ENCODE results near the gene MMP8.
A peak's percentile ranks its signal among the peaks of the same experiment; 100 is the strongest.

MMP8 gene

GRCh38 chr11:102666331-102666957 lies 58.3 kb downstream of the MMP8 start:
- Histone ChIP-seq H3K9me3 (ENCODE audit: control insufficient read depth, insufficient read depth, low read depth, low read length) (no peaks in the 10 kb centered on the region), H3K27ac (ENCODE audit: extremely low read depth, low read depth, low read length) (no peak overlapping the region), H3K36me3 (ENCODE audit: control insufficient read depth in 2 of 2, insufficient read depth in 1 of 2, low read length in 2 of 2) (no peaks in the 10 kb centered on the region), H3K4me3 (ENCODE audit: low read depth, low read length) (no peak overlapping the region), H3K4me1 (ENCODE audit: control insufficient read depth, insufficient read depth, low read length) (no peaks in the 10 kb centered on the region)
- ChIA-PET CTCF (interaction anchor here (0.6 to 4.1 kb wide), 46 partner anchors 9 to 805 kb away, joined by 3 to 43 read pairs (median 4); no protein-coding TSS in a partner anchor), POLR2A (interaction anchor here (0.5 kb wide), 1 partner anchor 152 kb away, joined by 3 read pairs; no protein-coding TSS in a partner anchor)
- peak; percentile 71 for TF ChIP-seq ZNF654 (tag by site-specific recombination; IDR thresholded peaks at IDR 0.05; ENCODE audit: low read depth)
- TF ChIP-seq ZNF132 (tag by site-specific recombination; IDR thresholded peaks at IDR 0.05; ENCODE audit: borderline replicate concordance): no peak
- no peak for TF ChIP-seq ZNF645 (tag by site-specific recombination; IDR thresholded peaks at IDR 0.05)
- no peak for TF ChIP-seq ZNF621 (tag by site-specific recombination; IDR thresholded peaks at IDR 0.05)
- TF ChIP-seq GFI1B (tag by site-specific recombination; IDR thresholded peaks at IDR 0.05): no peak
- TF ChIP-seq CTCF (tag by site-specific recombination; IDR thresholded peaks at IDR 0.05): peak; percentile 30; the same call in 1 of the 2 replicates

- Histone ChIP-seq H3K27ac (ENCODE audit: extremely low read depth, low read depth, low read length) (no peak overlapping the region), H3K9me3 (ENCODE audit: control insufficient read depth, insufficient read depth, low read depth, low read length) (no peaks in the 10 kb centered on the region), H3K4me3 (ENCODE audit: low read depth, low read length) (no peak overlapping the region), H3K4me1 (ENCODE audit: control insufficient read depth, insufficient read depth, low read length) (no peaks in the 10 kb centered on the region), H3K36me3 (ENCODE audit: control insufficient read depth in 2 of 2, insufficient read depth in 1 of 2, low read length in 2 of 2) (no peaks in the 10 kb centered on the region)
- POLR2A ChIA-PET: no interaction called here
- CTCF ChIA-PET: interaction anchor here (0.6 to 4.1 kb wide), 6 partner anchors 10 to 375 kb away, joined by 3 to 43 read pairs (median 3); no protein-coding TSS in a partner anchor
- TF ChIP-seq ZNF214 (tag by site-specific recombination; IDR thresholded peaks at IDR 0.05; ENCODE audit: borderline replicate concordance): no peak
- peak; percentile 58 for TF ChIP-seq SCRT2 (tag by site-specific recombination; IDR thresholded peaks at IDR 0.05)
Observed at GRCh38 chr11:102664001-102664752, 60.6 kb downstream of the MMP8 start.

GRCh38 chr11:102662607-102663006 lies 62.1 kb downstream of the MMP8 start:
- Histone ChIP-seq H3K9me3 (ENCODE audit: control insufficient read depth, insufficient read depth, low read depth, low read length) (no peaks in the 10 kb centered on the region), H3K36me3 (ENCODE audit: control insufficient read depth in 2 of 2, insufficient read depth in 1 of 2, low read length in 2 of 2) (no peaks in the 10 kb centered on the region), H3K27ac (ENCODE audit: extremely low read depth, low read depth, low read length) (no peak overlapping the region), H3K4me3 (ENCODE audit: low read depth, low read length) (no peak overlapping the region), H3K4me1 (ENCODE audit: control insufficient read depth, insufficient read depth, low read length) (no peaks in the 10 kb centered on the region)
- POLR2A ChIA-PET: no interaction called here
- CTCF ChIA-PET: no interaction called here
- TF ChIP-seq ZBTB44 (tag by site-specific recombination; IDR thresholded peaks at IDR 0.05) (no peak), ZNF223 (tag by site-specific recombination; IDR thresholded peaks at IDR 0.05) (no peak), ZNF776 (tag by site-specific recombination; IDR thresholded peaks at IDR 0.05; ENCODE audit: borderline replicate concordance) (no peak), ZNF645 (tag by site-specific recombination; IDR thresholded peaks at IDR 0.05) (no peak), MZF1 (tag by site-specific recombination; IDR thresholded peaks at IDR 0.05; ENCODE audit: borderline replicate concordance) (no peak), ZNF175 (tag by site-specific recombination; IDR thresholded peaks at IDR 0.05) (no peak), ZNF362 (tag by site-specific recombination; IDR thresholded peaks at IDR 0.05) (no peak), ZNF549 (tag by site-specific recombination; IDR thresholded peaks at IDR 0.05) (no peak), ZSCAN18 (tag by site-specific recombination; IDR thresholded peaks at IDR 0.05) (no peak), HOXC10 (CRISPR knock-in tag; IDR thresholded peaks at IDR 0.05) (no peak), PRDM6 (tag by site-specific recombination; IDR thresholded peaks at IDR 0.05) (no peak), ZNF335 (tag by site-specific recombination; conservative IDR thresholded peaks at IDR 0.05) (no peak)

Data from HEK293 (cell line).